ENCODE data around the gene KRTAP4-12.
"Not testable (repeated sequence)": the region's sequence is repeated elsewhere in the genome, so short reads cannot be mapped to it uniquely, and the experiment has no call there.

The KRTAP4-12 gene

GRCh38 chr17:41123991-41124371 is at the start of gene KRTAP4-12:
KRTAP4-12 (minus strand) TSS chr17:41124182; CDS start chr17:41124122, 60 bp downstream.
- DNase-seq (ENCODE audit: low read depth in 2 of 2): not testable (repeated sequence)

- peak in 1 of 2 experiments; percentile 22 for DNase-seq (ENCODE audit: low read depth in 2 of 2)
These were observed 47.9 kb upstream of the KRTAP4-12 start for GRCh38 chr17:41171886-41172285.

- no peak for DNase-seq (ENCODE audit: low read depth in 2 of 2)
These were observed 44.1 kb upstream of the KRTAP4-12 start, which contains the start of gene KRTAP4-3 for GRCh38 chr17:41168121-41168520. KRTAP4-3 (minus strand) TSS chr17:41168221; CDS start chr17:41168172, 49 bp downstream.

GRCh38 chr17:41167561-41167960 is 43.6 kb upstream of the KRTAP4-12 start:
- DNase-seq (ENCODE audit: low read depth in 2 of 2): no peak

GRCh38 chr17:41163828-41164227 is 39.8 kb upstream of the KRTAP4-12 start:
- no peak for DNase-seq (ENCODE audit: low read depth in 2 of 2)

- DNase-seq (ENCODE audit: low read depth in 2 of 2): no peak
These were observed 36.7 kb upstream of the KRTAP4-12 start, which contains the start of gene KRTAP4-4 for GRCh38 chr17:41160648-41161047. KRTAP4-4 (minus strand) TSS chr17:41160748; CDS start chr17:41160691, 57 bp downstream.

- DNase-seq (ENCODE audit: low read depth in 2 of 2): not testable (repeated sequence)
These were observed 36.2 kb upstream of the KRTAP4-12 start for GRCh38 chr17:41160190-41160589.

GRCh38 chr17:41153856-41154255 is 29.9 kb upstream of the KRTAP4-12 start:
- no peak for DNase-seq (ENCODE audit: low read depth in 2 of 2)

- no peak for DNase-seq (ENCODE audit: low read depth in 2 of 2)
These were observed 27.5 kb upstream of the KRTAP4-12 start for GRCh38 chr17:41151525-41151924.

GRCh38 chr17:41150026-41150425 is 26.0 kb upstream of the KRTAP4-12 start:
- DNase-seq (ENCODE audit: low read depth in 2 of 2): no peak

GRCh38 chr17:41149652-41149985 is 25.6 kb upstream of the KRTAP4-12 start, which contains the start of gene KRTAP4-5:
KRTAP4-5 (minus strand) TSS chr17:41149825; CDS start chr17:41149767, 58 bp downstream.
- DNase-seq (ENCODE audit: low read depth in 2 of 2): no peak

- DNase-seq (ENCODE audit: low read depth in 2 of 2): not testable (repeated sequence)
These were observed 25.1 kb upstream of the KRTAP4-12 start for GRCh38 chr17:41148971-41149651.

GRCh38 chr17:41147531-41148204 is 23.7 kb upstream of the KRTAP4-12 start:
- no peak for DNase-seq (ENCODE audit: low read depth in 2 of 2)

- no peak for DNase-seq (ENCODE audit: low read depth in 2 of 2)
These were observed 21.3 kb upstream of the KRTAP4-12 start for GRCh38 chr17:41145261-41145660.

- DNase-seq (ENCODE audit: low read depth in 2 of 2): no peak
These were observed 20.9 kb upstream of the KRTAP4-12 start for GRCh38 chr17:41144846-41145245.

- DNase-seq (ENCODE audit: low read depth in 2 of 2): no peak
These were observed 17.4 kb upstream of the KRTAP4-12 start for GRCh38 chr17:41141361-41141760.

- peak; percentile 90 to 91 for DNase-seq (ENCODE audit: low read depth in 2 of 2)
These were observed 16.6 kb upstream of the KRTAP4-12 start, which contains the start of gene KRTAP4-6 for GRCh38 chr17:41140360-41141131. KRTAP4-6 (minus strand) TSS chr17:41140544; CDS start chr17:41140487, 57 bp downstream.

- not testable (repeated sequence) for DNase-seq (ENCODE audit: low read depth in 2 of 2)
These were observed 15.9 kb upstream of the KRTAP4-12 start for GRCh38 chr17:41139865-41140264.

- no peak for DNase-seq (ENCODE audit: low read depth in 2 of 2)
These were observed 10.1 kb upstream of the KRTAP4-12 start for GRCh38 chr17:41133880-41134735.

- no peak for DNase-seq (ENCODE audit: low read depth in 2 of 2)
These were observed 8.0 kb upstream of the KRTAP4-12 start for GRCh38 chr17:41131979-41132378.

GRCh38 chr17:41127371-41127770 is 3.4 kb upstream of the KRTAP4-12 start:
- no peak for DNase-seq (ENCODE audit: low read depth in 2 of 2)
